PC-3 (cell line): Measurements from ENCODE around the gene RHBDD3. TPM values are rescaled to one million over a fixed set of nuclear protein-coding genes. Genes with fewer than 3 reads are reported as not detected.

Experiments used
- ATAC-seq: fragments of 200-7000 bp; cut with Tn5 transposase; 2 replicates; pipeline ENCODE4 v1.9.1; 2020; ENCODE audit warnings: mild to moderate bottlenecking, moderate library complexity
- BruUV-seq: library from RNA; stranded (reverse); fragments of 400-500 nt; replicated peaks from 2 replicates; lab custom pipeline; 2021; lab: Mats Ljungman, UMichigan
- CTCF ChIA-PET: fragments of 300-600 bp; sonication (Branson Sonifier 250); formaldehyde crosslinking; loops from one replicate; lab custom pipeline; 2022; ENCODE audit warnings: antibody characterized with exemption; lab: Charles Lee
- POLR2A ChIA-PET: fragments of 300-600 bp; sonication (Branson Sonifier 250); formaldehyde crosslinking; loops from one replicate; lab custom pipeline; 2022; ENCODE audit warnings: antibody characterized with exemption; ENCODE audit not compliant: unreplicated experiment; lab: Charles Lee
- DNase-seq: peaks from one replicate; pipeline ENCODE4 v3.0.0-alpha.2; 2015
- H2AFZ ChIP-seq: fragments of 300-600 bp; sonication (generic); 2 replicates; pipeline ENCODE4 v1.6.0; 2016; ENCODE audit warnings: antibody characterized with exemption, low read length
- H3F3A ChIP-seq: fragments of 300-600 bp; sonication (generic); one replicate; pipeline ENCODE4 v1.6.0; 2017; ENCODE audit warnings: antibody characterized with exemption, low read length, control low read depth, mild to moderate bottlenecking; ENCODE audit not compliant: unreplicated experiment
- H3K27ac ChIP-seq: fragments of 300-600 bp; sonication (generic); 2 replicates; pipeline ENCODE4 v1.5.1; 2016; ENCODE audit warnings: mild to moderate bottlenecking, low read length
- H3K27me3 ChIP-seq: fragments of 300-600 bp; sonication (generic); 2 replicates; pipeline ENCODE4 v1.6.1; 2016; ENCODE audit warnings: low read length, mixed read lengths
- H3K36me3 ChIP-seq: fragments of 300-600 bp; sonication (generic); 2 replicates; pipeline ENCODE4 v1.6.1; 2016; ENCODE audit warnings: low read depth, mixed run types, low read length, mixed read lengths
- H3K4me1 ChIP-seq: fragments of 300-600 bp; sonication (generic); 2 replicates; pipeline ENCODE4 v1.5.1; 2016; ENCODE audit warnings: low read length; ENCODE audit not compliant: insufficient read depth
- H3K4me2 ChIP-seq: fragments of 300-600 bp; sonication (generic); 2 replicates; pipeline ENCODE4 v1.6.0; 2016; ENCODE audit warnings: low read length
- H3K4me3 ChIP-seq: fragments of 300-600 bp; sonication (generic); 2 replicates; pipeline ENCODE4 v1.5.1; 2016; ENCODE audit warnings: mild to moderate bottlenecking, low read length, mixed read lengths
- H3K79me2 ChIP-seq: fragments of 300-600 bp; sonication (generic); 2 replicates; pipeline ENCODE4 v1.6.1; 2017; ENCODE audit warnings: low read length, mixed read lengths
- H3K9ac ChIP-seq: fragments of 300-600 bp; sonication (generic); 2 replicates; pipeline ENCODE4 v1.6.0; 2016; ENCODE audit warnings: mild to moderate bottlenecking, low read length
- H3K9me2 ChIP-seq: fragments of 300-600 bp; sonication (generic); replicated peaks from 2 replicates; pipeline ENCODE4 v1.6.1; 2016; ENCODE audit warnings: mixed run types, low read length, mixed read lengths
- H3K9me3 ChIP-seq: fragments of 300-600 bp; sonication (generic); 2 replicates; pipeline ENCODE4 v1.6.1; 2016; ENCODE audit warnings: low read length, mixed read lengths
- H4K20me1 ChIP-seq: fragments of 300-600 bp; sonication (generic); 2 replicates; pipeline ENCODE4 v1.6.1; 2016; ENCODE audit warnings: low read length, mixed read lengths
- EZH2 ChIP-seq: fragments of 300-600 bp; sonication (generic); IDR thresholded peaks from one replicate; pipeline ENCODE4 v1.6.1; 2017; ENCODE audit warnings: antibody characterized with exemption, mild to moderate bottlenecking, low read length; ENCODE audit not compliant: unreplicated experiment
- EZH2phosphoT487 ChIP-seq: fragments of 300-600 bp; sonication (generic); IDR thresholded peaks from 2 replicates; pipeline ENCODE4 v1.6.1; 2018; ENCODE audit warnings: mild to moderate bottlenecking, antibody characterized with exemption, low read length, borderline replicate concordance
- intact Hi-C: fragments of 100-400 bp; cut with micrococcal nuclease; formaldehyde crosslinking; loops from 2 replicates; pipeline ENCODE4 v1.9.0; 2023
- total RNA-seq: library from RNA; depleted of rRNA; stranded (reverse); fragments of >200 nt; gene quantifications from 2 replicates; pipeline ENCODE4 v1.2.3, GENCODE V29; 2014
- TF ChIP-seq, protein P1 (sequence below): fragments of 300-600 bp; sonication (generic); conservative IDR thresholded peaks from 2 replicates; pipeline ENCODE4 v1.5.1; 2017; ENCODE audit warnings: antibody characterized with exemption, low read depth, mild to moderate bottlenecking, low read length

The RHBDD3 gene
- total RNA-seq, 1 experiment from 2014 or later = 23.7 TPM

DNA sequence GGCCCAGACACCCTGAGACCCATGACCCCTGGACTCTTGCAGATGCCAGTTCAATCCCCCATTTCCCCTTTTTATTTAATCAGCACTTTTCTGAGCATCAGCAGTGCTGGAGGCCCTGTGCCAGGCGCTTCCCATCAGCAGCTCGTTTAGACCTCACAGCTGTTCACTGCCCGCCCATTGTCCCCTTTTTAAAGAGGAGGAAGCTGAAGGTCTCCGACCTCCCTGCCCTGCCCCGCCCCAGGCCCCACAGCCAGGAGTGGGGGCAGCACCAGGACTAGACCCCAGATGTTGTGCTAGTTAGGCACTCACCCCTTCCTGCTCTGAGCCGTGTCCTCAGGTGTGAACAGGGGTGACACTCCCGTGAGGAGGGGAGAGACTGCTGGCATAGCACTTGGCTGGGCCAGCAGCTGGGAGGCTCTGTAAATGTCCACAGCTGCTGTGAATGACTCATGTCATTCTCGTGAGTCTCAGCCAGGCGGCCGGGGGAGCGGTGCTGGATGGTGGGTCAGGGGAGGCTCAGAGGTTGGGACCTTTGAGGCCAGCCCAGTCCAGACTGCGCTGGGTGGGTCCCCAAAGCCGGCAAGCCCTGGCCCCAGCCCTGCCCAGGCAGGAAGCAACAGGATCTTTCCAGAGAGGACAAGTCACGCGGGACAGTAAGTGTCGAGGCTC is 42.2 kb downstream of the RHBDD3 start:
- no peaks in the 10 kb centered on the region for H4K20me1 ChIP-seq
- no peaks in the 10 kb centered on the region for H3K9me2 ChIP-seq
- H3K36me3 ChIP-seq = no peaks in the 10 kb centered on the region
- no peaks in the 10 kb centered on the region for H3K4me1 ChIP-seq
- no peak for DNase-seq
- H2AFZ ChIP-seq = no peak overlapping the region
- no peak overlapping the region for H3K27ac ChIP-seq
- peak; percentile 35; the same call in 1 of the 2 replicates for ATAC-seq
- H3K4me2 ChIP-seq = no peak overlapping the region
- CTCF ChIA-PET = interaction anchor here (0.6 kb wide), 1 partner anchor 22 kb away, joined by 4 read pairs; no protein-coding TSS in a partner anchor
- BruUV-seq = no TSS peak
- no peak overlapping the region for H3K9ac ChIP-seq
- H3K4me3 ChIP-seq = no peak overlapping the region
- no peaks in the 10 kb centered on the region for H3K27me3 ChIP-seq
- intact Hi-C loops = no loop called here
- no peaks in the 10 kb centered on the region for H3F3A ChIP-seq
- POLR2A ChIA-PET = no interaction called here
- no peaks in the 10 kb centered on the region for H3K79me2 ChIP-seq
- TF ChIP-seq, protein P1, sequence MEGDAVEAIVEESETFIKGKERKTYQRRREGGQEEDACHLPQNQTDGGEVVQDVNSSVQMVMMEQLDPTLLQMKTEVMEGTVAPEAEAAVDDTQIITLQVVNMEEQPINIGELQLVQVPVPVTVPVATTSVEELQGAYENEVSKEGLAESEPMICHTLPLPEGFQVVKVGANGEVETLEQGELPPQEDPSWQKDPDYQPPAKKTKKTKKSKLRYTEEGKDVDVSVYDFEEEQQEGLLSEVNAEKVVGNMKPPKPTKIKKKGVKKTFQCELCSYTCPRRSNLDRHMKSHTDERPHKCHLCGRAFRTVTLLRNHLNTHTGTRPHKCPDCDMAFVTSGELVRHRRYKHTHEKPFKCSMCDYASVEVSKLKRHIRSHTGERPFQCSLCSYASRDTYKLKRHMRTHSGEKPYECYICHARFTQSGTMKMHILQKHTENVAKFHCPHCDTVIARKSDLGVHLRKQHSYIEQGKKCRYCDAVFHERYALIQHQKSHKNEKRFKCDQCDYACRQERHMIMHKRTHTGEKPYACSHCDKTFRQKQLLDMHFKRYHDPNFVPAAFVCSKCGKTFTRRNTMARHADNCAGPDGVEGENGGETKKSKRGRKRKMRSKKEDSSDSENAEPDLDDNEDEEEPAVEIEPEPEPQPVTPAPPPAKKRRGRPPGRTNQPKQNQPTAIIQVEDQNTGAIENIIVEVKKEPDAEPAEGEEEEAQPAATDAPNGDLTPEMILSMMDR = no peak
- TF ChIP-seq EZH2phosphoT487 (no peak), EZH2 (no peak)
- H3K9me3 ChIP-seq = no peaks in the 10 kb centered on the region

GRCh38 chr22:29224859-29225410 is 42.8 kb downstream of the RHBDD3 start:
- ATAC-seq (no peak), DNase-seq (no peak)
- ChIA-PET CTCF (interaction anchor here (0.6 kb wide), 1 partner anchor 22 kb away, joined by 4 read pairs; no protein-coding TSS in a partner anchor), POLR2A (no interaction called here)
- TF ChIP-seq EZH2phosphoT487 = no peak
- TF ChIP-seq EZH2 = no peak
- TF ChIP-seq, protein P1 = no peak
- BruUV-seq = no TSS peak
- Histone ChIP-seq H3K4me2 (no peak overlapping the region), H4K20me1 (no peaks in the 10 kb centered on the region), H3K27ac (no peak overlapping the region), H3K9me2 (no peaks in the 10 kb centered on the region), H3K27me3 (no peaks in the 10 kb centered on the region), H3K36me3 (no peaks in the 10 kb centered on the region), H3F3A (no peaks in the 10 kb centered on the region), H3K4me1 (peaks cover 5% of the 10 kb centered on the region; the same call in 1 of the 2 replicates), H3K9ac (no peak overlapping the region), H3K9me3 (no peaks in the 10 kb centered on the region), H3K79me2 (no peaks in the 10 kb centered on the region), H2AFZ (no peak overlapping the region), H3K4me3 (no peak overlapping the region)
- intact Hi-C loops = no loop called here
